Neural cell (in vitro differentiated cells): ENCODE results near the gene PDE4D. TPM values are rescaled to one million over a fixed set of nuclear protein-coding genes. Genes with fewer than 3 reads are reported as not detected.

Source experiments
- H2AFZ ChIP-seq: fragments of 200-600, 300-800 bp; sonication (generic), shearing (Covaris generic); 2 replicates; pipeline ENCODE4 v1.6.0; 2014; ENCODE audit warnings: low read depth, mild to moderate bottlenecking, antibody characterized with exemption, low read length, moderate library complexity
- H3F3A ChIP-seq: fragments of 200-600 bp; shearing (Covaris generic); 2 replicates; pipeline ENCODE4 v1.6.1; 2016; ENCODE audit warnings: mild to moderate bottlenecking, moderate library complexity, mixed read lengths, antibody characterized with exemption, low read length; ENCODE audit not compliant: insufficient read depth, poor library complexity, severe bottlenecking
- H3K27ac ChIP-seq: fragments of 200-600, 300-800 bp; sonication (generic), shearing (Covaris generic); 2 replicates; pipeline ENCODE4 v1.5.1; 2014; ENCODE audit warnings: mild to moderate bottlenecking, low read length, moderate library complexity
- H3K27me3 ChIP-seq: fragments of 300-800, 200-600 bp; sonication (generic), shearing (Covaris generic); 2 replicates; pipeline ENCODE4 v1.6.0; 2014; ENCODE audit warnings: mild to moderate bottlenecking, low read depth, low read length, moderate library complexity; ENCODE audit not compliant: insufficient read depth
- H3K36me3 ChIP-seq: fragments of 300-800, 200-600 bp; sonication (generic), shearing (Covaris generic); 2 replicates; pipeline ENCODE4 v1.5.1; 2014; ENCODE audit warnings: mild to moderate bottlenecking, antibody characterized with exemption, low read length, moderate library complexity; ENCODE audit not compliant: insufficient read depth
- H3K4me2 ChIP-seq: fragments of 300-800, 200-600 bp; sonication (generic), shearing (Covaris generic); 2 replicates; pipeline ENCODE4 v1.6.0; 2014; ENCODE audit warnings: mild to moderate bottlenecking, low read length
- H3K4me3 ChIP-seq: fragments of 300-800, 200-600 bp; sonication (generic), shearing (Covaris generic); 2 replicates; pipeline ENCODE4 v1.5.1; 2014; ENCODE audit warnings: mild to moderate bottlenecking, low read length, moderate library complexity
- H3K79me2 ChIP-seq: fragments of 200-600 bp; shearing (Covaris generic); replicated peaks from 2 replicates; pipeline ENCODE4 v1.6.0; 2014; ENCODE audit warnings: mild to moderate bottlenecking, low read length, moderate library complexity; ENCODE audit not compliant: insufficient read depth
- H3K9ac ChIP-seq: fragments of 300-800, 200-600 bp; sonication (generic), shearing (Covaris generic); 2 replicates; pipeline ENCODE4 v1.6.1; 2016; ENCODE audit warnings: mild to moderate bottlenecking, low read length, mixed read lengths
- H3K9me2 ChIP-seq: fragments of 200-600 bp; shearing (Covaris generic); 2 replicates; pipeline ENCODE4 v1.6.1; 2016; ENCODE audit warnings: mild to moderate bottlenecking, low read length, mixed read lengths; ENCODE audit not compliant: insufficient read depth
- H3K9me3 ChIP-seq: fragments of 200-600, 300-800 bp; sonication (generic), shearing (Covaris generic); 2 replicates; pipeline ENCODE4 v1.6.1; 2016; ENCODE audit warnings: mild to moderate bottlenecking, mixed run types, low read length, moderate library complexity, mixed read lengths
- H4K20me1 ChIP-seq: fragments of 200-600 bp; shearing (Covaris generic); 2 replicates; pipeline ENCODE4 v1.6.1; 2016; ENCODE audit warnings: mild to moderate bottlenecking, mixed run types; ENCODE audit not compliant: insufficient read depth
- EP300 ChIP-seq: fragments of 450-650 bp; conservative IDR thresholded peaks from 2 replicates; pipeline ENCODE4 v1.6.1; 2014; ENCODE audit warnings: antibody characterized with exemption, mild to moderate bottlenecking, moderate library complexity; ENCODE audit not compliant: poor library complexity, severe bottlenecking
- EZH2 ChIP-seq: fragments of 200-600, 300-800 bp; shearing (Covaris generic), sonication (generic); IDR thresholded peaks from 2 replicates; pipeline ENCODE4 v1.6.1; 2014; ENCODE audit warnings: antibody characterized with exemption, low read length, borderline replicate concordance, mild to moderate bottlenecking; ENCODE audit not compliant: insufficient read depth, poor library complexity, severe bottlenecking
- MXI1 ChIP-seq: fragments of 450-650 bp; conservative IDR thresholded peaks from 2 replicates; pipeline ENCODE4 v1.6.1; 2014; ENCODE audit warnings: antibody characterized with exemption, mild to moderate bottlenecking; ENCODE audit not compliant: poor library complexity, severe bottlenecking
- POLR2AphosphoS5 ChIP-seq: IDR thresholded peaks from 2 replicates; pipeline ENCODE4 v1.6.1; 2012
- RAD21 ChIP-seq: fragments of 450-650 bp; conservative IDR thresholded peaks from 2 replicates; pipeline ENCODE4 v1.6.1; 2014; ENCODE audit warnings: antibody characterized with exemption, mild to moderate bottlenecking, moderate library complexity
- SMC3 ChIP-seq: fragments of 450-650 bp; conservative IDR thresholded peaks from 2 replicates; pipeline ENCODE4 v1.6.1; 2014; ENCODE audit warnings: antibody characterized with exemption, mild to moderate bottlenecking, moderate library complexity; ENCODE audit not compliant: poor library complexity
- TAF1 ChIP-seq: IDR thresholded peaks from 2 replicates; pipeline ENCODE4 v1.6.1; 2012; ENCODE audit warnings: low read depth
- polyA plus RNA-seq: library from polyadenylated mRNA; depleted of rRNA; stranded (reverse); fragments of >200 nt; gene quantifications from 2 replicates; pipeline ENCODE4 v1.2.3, GENCODE V29; 2014
- TF ChIP-seq, protein P1 (sequence below): IDR thresholded peaks from 2 replicates; pipeline ENCODE4 v1.6.1; 2012; ENCODE audit warnings: borderline replicate concordance
- TF ChIP-seq, protein P2 (sequence below): fragments of 450-650 bp; IDR thresholded peaks from 2 replicates; pipeline ENCODE4 v1.5.1; 2014; ENCODE audit warnings: antibody characterized with exemption, mild to moderate bottlenecking, moderate library complexity; ENCODE audit not compliant: poor library complexity, severe bottlenecking

PDE4D gene
- polyA plus RNA-seq, 1 donor from 2014 or later = 42.8 TPM

GRCh38 chr5:59500014-59500413, 393.5 kb downstream of the PDE4D start:
- Histone ChIP-seq H2AFZ (no peak overlapping the region), H3K9me3 (no peaks in the 10 kb centered on the region), H3K27me3 (no peaks in the 10 kb centered on the region), H3K9me2 (no peaks in the 10 kb centered on the region), H3K4me2 (no peak overlapping the region), H3K36me3 (no peaks in the 10 kb centered on the region), H3K79me2 (no peaks in the 10 kb centered on the region), H3F3A (no peaks in the 10 kb centered on the region), H3K9ac (no peak overlapping the region), H4K20me1 (no peaks in the 10 kb centered on the region), H3K27ac (no peak overlapping the region), H3K4me3 (no peak overlapping the region)
- TF ChIP-seq, protein P1, sequence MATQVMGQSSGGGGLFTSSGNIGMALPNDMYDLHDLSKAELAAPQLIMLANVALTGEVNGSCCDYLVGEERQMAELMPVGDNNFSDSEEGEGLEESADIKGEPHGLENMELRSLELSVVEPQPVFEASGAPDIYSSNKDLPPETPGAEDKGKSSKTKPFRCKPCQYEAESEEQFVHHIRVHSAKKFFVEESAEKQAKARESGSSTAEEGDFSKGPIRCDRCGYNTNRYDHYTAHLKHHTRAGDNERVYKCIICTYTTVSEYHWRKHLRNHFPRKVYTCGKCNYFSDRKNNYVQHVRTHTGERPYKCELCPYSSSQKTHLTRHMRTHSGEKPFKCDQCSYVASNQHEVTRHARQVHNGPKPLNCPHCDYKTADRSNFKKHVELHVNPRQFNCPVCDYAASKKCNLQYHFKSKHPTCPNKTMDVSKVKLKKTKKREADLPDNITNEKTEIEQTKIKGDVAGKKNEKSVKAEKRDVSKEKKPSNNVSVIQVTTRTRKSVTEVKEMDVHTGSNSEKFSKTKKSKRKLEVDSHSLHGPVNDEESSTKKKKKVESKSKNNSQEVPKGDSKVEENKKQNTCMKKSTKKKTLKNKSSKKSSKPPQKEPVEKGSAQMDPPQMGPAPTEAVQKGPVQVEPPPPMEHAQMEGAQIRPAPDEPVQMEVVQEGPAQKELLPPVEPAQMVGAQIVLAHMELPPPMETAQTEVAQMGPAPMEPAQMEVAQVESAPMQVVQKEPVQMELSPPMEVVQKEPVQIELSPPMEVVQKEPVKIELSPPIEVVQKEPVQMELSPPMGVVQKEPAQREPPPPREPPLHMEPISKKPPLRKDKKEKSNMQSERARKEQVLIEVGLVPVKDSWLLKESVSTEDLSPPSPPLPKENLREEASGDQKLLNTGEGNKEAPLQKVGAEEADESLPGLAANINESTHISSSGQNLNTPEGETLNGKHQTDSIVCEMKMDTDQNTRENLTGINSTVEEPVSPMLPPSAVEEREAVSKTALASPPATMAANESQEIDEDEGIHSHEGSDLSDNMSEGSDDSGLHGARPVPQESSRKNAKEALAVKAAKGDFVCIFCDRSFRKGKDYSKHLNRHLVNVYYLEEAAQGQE = no peak
- no peak for TF ChIP-seq TAF1
- TF ChIP-seq, protein P2, sequence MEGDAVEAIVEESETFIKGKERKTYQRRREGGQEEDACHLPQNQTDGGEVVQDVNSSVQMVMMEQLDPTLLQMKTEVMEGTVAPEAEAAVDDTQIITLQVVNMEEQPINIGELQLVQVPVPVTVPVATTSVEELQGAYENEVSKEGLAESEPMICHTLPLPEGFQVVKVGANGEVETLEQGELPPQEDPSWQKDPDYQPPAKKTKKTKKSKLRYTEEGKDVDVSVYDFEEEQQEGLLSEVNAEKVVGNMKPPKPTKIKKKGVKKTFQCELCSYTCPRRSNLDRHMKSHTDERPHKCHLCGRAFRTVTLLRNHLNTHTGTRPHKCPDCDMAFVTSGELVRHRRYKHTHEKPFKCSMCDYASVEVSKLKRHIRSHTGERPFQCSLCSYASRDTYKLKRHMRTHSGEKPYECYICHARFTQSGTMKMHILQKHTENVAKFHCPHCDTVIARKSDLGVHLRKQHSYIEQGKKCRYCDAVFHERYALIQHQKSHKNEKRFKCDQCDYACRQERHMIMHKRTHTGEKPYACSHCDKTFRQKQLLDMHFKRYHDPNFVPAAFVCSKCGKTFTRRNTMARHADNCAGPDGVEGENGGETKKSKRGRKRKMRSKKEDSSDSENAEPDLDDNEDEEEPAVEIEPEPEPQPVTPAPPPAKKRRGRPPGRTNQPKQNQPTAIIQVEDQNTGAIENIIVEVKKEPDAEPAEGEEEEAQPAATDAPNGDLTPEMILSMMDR = no peak

DNA sequence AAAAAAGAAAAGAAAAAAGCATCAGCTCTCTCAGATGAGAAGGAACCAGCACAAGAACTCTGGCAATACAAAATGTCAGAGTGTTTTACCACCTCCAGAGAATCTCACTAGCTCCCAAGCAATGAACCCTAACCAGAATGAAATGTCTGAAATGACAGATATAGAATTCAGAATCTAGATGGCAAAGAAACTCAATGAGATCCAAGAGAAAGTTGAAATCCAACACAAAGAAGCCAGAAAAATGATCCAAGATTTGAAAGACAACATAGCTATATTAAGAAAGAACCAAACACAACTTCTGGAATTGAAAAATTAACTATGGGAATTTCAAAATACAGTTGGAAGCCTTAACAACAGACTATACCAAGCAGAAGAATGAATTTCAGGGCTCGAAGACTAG, 396.3 kb downstream of the PDE4D start:
- no peaks in the 10 kb centered on the region for H3K27me3 ChIP-seq
- no peaks in the 10 kb centered on the region for H3K36me3 ChIP-seq
- TF ChIP-seq RAD21 = no peak
- no peak for TF ChIP-seq TAF1
- TF ChIP-seq, protein P1 = no peak
- TF ChIP-seq MXI1 = no peak
- TF ChIP-seq, protein P2 = no peak
- no peak for TF ChIP-seq EZH2
- no peak for TF ChIP-seq EP300
- no peak for TF ChIP-seq SMC3
- TF ChIP-seq POLR2AphosphoS5 = no peak
- H4K20me1 ChIP-seq = no peaks in the 10 kb centered on the region
- H2AFZ ChIP-seq = no peak overlapping the region
- H3F3A ChIP-seq = no peaks in the 10 kb centered on the region
- H3K9me2 ChIP-seq = no peaks in the 10 kb centered on the region
- no peak overlapping the region for H3K4me3 ChIP-seq
- no peak overlapping the region for H3K9ac ChIP-seq
- H3K4me2 ChIP-seq = no peak overlapping the region
- no peak overlapping the region for H3K27ac ChIP-seq
- no peaks in the 10 kb centered on the region for H3K79me2 ChIP-seq
- no peaks in the 10 kb centered on the region for H3K9me3 ChIP-seq
